ENCODE results near the gene PSMA2. TPM values are rescaled to one million over a fixed set of nuclear protein-coding genes. Genes with fewer than 3 reads are reported as not detected.

The PSMA2 gene
- total and polyA plus RNA-seq, 2 donors (not counting 1 experiment from before 2014, with no cell fraction given) = 27.2 to 161 TPM

GRCh38 chr7:42900842-42901241, 31.1 kb downstream of the PSMA2 start:
- no peak for TF ChIP-seq EZH2 (IDR thresholded peaks at IDR 0.05; ENCODE audit: low read length, missing control alignments)
- TF ChIP-seq, protein P1, sequence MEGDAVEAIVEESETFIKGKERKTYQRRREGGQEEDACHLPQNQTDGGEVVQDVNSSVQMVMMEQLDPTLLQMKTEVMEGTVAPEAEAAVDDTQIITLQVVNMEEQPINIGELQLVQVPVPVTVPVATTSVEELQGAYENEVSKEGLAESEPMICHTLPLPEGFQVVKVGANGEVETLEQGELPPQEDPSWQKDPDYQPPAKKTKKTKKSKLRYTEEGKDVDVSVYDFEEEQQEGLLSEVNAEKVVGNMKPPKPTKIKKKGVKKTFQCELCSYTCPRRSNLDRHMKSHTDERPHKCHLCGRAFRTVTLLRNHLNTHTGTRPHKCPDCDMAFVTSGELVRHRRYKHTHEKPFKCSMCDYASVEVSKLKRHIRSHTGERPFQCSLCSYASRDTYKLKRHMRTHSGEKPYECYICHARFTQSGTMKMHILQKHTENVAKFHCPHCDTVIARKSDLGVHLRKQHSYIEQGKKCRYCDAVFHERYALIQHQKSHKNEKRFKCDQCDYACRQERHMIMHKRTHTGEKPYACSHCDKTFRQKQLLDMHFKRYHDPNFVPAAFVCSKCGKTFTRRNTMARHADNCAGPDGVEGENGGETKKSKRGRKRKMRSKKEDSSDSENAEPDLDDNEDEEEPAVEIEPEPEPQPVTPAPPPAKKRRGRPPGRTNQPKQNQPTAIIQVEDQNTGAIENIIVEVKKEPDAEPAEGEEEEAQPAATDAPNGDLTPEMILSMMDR (conservative IDR thresholded peaks at IDR 0.05 in 1 of 2, IDR thresholded peaks at IDR 0.05 in 1 of 2; ENCODE audit: low read depth in 1 of 2, low read length in 2 of 2) = no peak
- Histone ChIP-seq H3K27ac (ENCODE audit: insufficient read depth, low read length) (no peak overlapping the region), H3K36me3 (ENCODE audit: control insufficient read depth, insufficient read depth, low read length) (no peaks in the 10 kb centered on the region)

GRCh38 chr7:42893346-42894240, 38.4 kb downstream of the PSMA2 start:
- Histone ChIP-seq H3K9ac (ENCODE audit: insufficient read depth, low read length) (no peak overlapping the region), H3K36me3 (ENCODE audit: control insufficient read depth, insufficient read depth, low read length) (no peaks in the 10 kb centered on the region), H3K79me2 (ENCODE audit: control insufficient read depth, insufficient read depth, low read length) (no peaks in the 10 kb centered on the region), H3K27ac (ENCODE audit: insufficient read depth, low read length) (no peak overlapping the region), H4K20me1 (ENCODE audit: control insufficient read depth, extremely low read depth, insufficient read depth, low read length) (no peaks in the 10 kb centered on the region), H3K9me3 (ENCODE audit: control insufficient read depth, insufficient read depth, low read depth, low read length) (no peaks in the 10 kb centered on the region), H3K4me1 (ENCODE audit: control insufficient read depth, extremely low read depth, insufficient read depth, low read length) (peaks cover 1% of the 10 kb centered on the region), H2AFZ (ENCODE audit: low read length) (no peak overlapping the region), H3K4me2 (ENCODE audit: extremely low read depth, insufficient read depth, low read length) (no peak overlapping the region), H3K4me3 (replicated peaks in 1 of 4; ENCODE audit: control extremely low read depth in 1 of 4, insufficient read depth in 1 of 4, low read depth in 3 of 4, low read length in 4 of 4) (no peak overlapping the region), H3K27me3 (ENCODE audit: control insufficient read depth, insufficient read depth, low read length) (no peaks in the 10 kb centered on the region)
- TF ChIP-seq, protein P1 (conservative IDR thresholded peaks at IDR 0.05 in 1 of 2, IDR thresholded peaks at IDR 0.05 in 1 of 2; ENCODE audit: low read depth in 1 of 2, low read length in 2 of 2) = no peak
- no peak for TF ChIP-seq EZH2 (IDR thresholded peaks at IDR 0.05; ENCODE audit: low read length, missing control alignments)
- no peak for DNase-seq (ENCODE audit: low read depth in 2 of 2)

More at GRCh38 chr7:42900842-42901241, 31.1 kb downstream of the PSMA2 start:
- Histone ChIP-seq H3K27me3 (ENCODE audit: control insufficient read depth, insufficient read depth, low read length) (no peaks in the 10 kb centered on the region), H3K9me3 (ENCODE audit: control insufficient read depth, insufficient read depth, low read depth, low read length) (no peaks in the 10 kb centered on the region), H3K4me1 (ENCODE audit: control insufficient read depth, extremely low read depth, insufficient read depth, low read length) (no peaks in the 10 kb centered on the region), H3K9ac (ENCODE audit: insufficient read depth, low read length) (no peak overlapping the region), H3K79me2 (ENCODE audit: control insufficient read depth, insufficient read depth, low read length) (no peaks in the 10 kb centered on the region), H2AFZ (ENCODE audit: low read length) (no peak overlapping the region), H3K4me2 (ENCODE audit: extremely low read depth, insufficient read depth, low read length) (no peak overlapping the region), H4K20me1 (ENCODE audit: control insufficient read depth, extremely low read depth, insufficient read depth, low read length) (no peaks in the 10 kb centered on the region), H3K4me3 (replicated peaks in 1 of 4; ENCODE audit: control extremely low read depth in 1 of 4, insufficient read depth in 1 of 4, low read depth in 3 of 4, low read length in 4 of 4) (no peak overlapping the region)
- DNase-seq (ENCODE audit: low read depth in 2 of 2) = no peak

DNA sequence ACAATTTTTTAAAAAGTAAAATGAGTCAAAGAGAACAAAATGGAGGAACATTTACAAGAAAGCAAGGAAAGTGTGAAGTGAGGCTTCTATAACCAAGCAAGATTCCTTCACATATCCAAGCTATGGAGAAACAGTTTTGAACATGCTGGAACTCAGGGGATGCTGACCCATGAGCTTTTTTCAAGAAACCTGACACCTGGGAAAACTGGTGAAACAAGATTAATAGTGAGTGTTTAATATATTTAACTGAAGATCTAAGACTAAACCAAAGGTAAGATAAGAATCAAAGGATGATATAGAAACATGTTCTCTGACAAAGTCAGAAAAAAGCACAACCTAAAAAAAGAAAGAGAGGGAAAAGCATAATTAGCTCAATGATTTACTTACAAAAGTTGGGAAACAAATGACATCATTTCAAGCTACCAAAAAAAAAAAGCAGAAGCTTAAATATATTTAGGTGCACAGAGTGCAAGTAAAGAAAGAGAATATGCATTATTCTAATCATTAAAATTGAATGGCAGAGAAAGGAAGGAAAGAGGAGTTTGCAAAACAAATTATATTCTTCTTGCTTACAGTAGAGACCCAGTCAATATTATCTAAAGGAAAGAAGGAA, 45.0 kb downstream of the PSMA2 start:
- H3K9ac ChIP-seq (ENCODE audit: insufficient read depth, low read length) = no peak overlapping the region
- no peaks in the 10 kb centered on the region for H3K36me3 ChIP-seq (ENCODE audit: control insufficient read depth, insufficient read depth, low read length)
- no peaks in the 10 kb centered on the region for H3K79me2 ChIP-seq (ENCODE audit: control insufficient read depth, insufficient read depth, low read length)
- H3K4me3 ChIP-seq (replicated peaks in 1 of 4; ENCODE audit: control extremely low read depth in 1 of 4, insufficient read depth in 1 of 4, low read depth in 3 of 4, low read length in 4 of 4) = no peak overlapping the region
- H2AFZ ChIP-seq (ENCODE audit: low read length) = no peak overlapping the region
- H3K27ac ChIP-seq (ENCODE audit: insufficient read depth, low read length) = no peak overlapping the region
- H3K9me3 ChIP-seq (ENCODE audit: control insufficient read depth, insufficient read depth, low read depth, low read length) = no peaks in the 10 kb centered on the region
- no peaks in the 10 kb centered on the region for H4K20me1 ChIP-seq (ENCODE audit: control insufficient read depth, extremely low read depth, insufficient read depth, low read length)
- no peaks in the 10 kb centered on the region for H3K27me3 ChIP-seq (ENCODE audit: control insufficient read depth, insufficient read depth, low read length)
- DNase-seq (ENCODE audit: low read depth in 2 of 2) = no peak
- H3K4me2 ChIP-seq (ENCODE audit: extremely low read depth, insufficient read depth, low read length) = no peak overlapping the region
- H3K4me1 ChIP-seq (ENCODE audit: control insufficient read depth, extremely low read depth, insufficient read depth, low read length) = peaks cover 3% of the 10 kb centered on the region
- TF ChIP-seq EZH2 (IDR thresholded peaks at IDR 0.05; ENCODE audit: low read length, missing control alignments) = no peak
- TF ChIP-seq, protein P1 (conservative IDR thresholded peaks at IDR 0.05 in 1 of 2, IDR thresholded peaks at IDR 0.05 in 1 of 2; ENCODE audit: low read depth in 1 of 2, low read length in 2 of 2) = no peak

All from fibroblast of lung (primary cell).